GM18868 (cell line): ENCODE data around the gene LYPD6.

Source experiments
- ATAC-seq: cut with Tn5 transposase; IDR thresholded peaks from one replicate; pipeline ENCODE4 v1.9.1; 2021; ENCODE audit warnings: mild to moderate bottlenecking, moderate library complexity; ENCODE audit not compliant: unreplicated experiment

Gene LYPD6

DNA sequence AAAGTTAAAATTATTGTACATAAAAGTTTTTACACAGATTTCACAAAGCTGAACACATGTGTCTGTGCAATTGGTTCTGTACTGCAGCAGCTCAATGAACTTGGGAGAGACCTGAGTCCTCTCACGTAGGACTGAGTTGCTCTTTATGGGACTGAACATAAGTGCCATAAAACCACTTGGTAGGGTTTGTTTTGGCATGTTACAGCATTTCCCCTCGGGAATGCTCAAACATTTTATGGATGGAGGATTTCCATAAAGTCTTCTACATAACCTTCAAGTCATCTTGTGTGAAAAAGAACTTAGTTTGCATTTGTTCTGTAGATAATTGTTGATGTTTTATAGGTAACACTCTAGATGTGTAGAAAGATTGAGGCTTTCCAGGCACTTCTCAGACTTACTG lies 15.9 kb downstream of the LYPD6 start:
- ATAC-seq: no peak

DNA sequence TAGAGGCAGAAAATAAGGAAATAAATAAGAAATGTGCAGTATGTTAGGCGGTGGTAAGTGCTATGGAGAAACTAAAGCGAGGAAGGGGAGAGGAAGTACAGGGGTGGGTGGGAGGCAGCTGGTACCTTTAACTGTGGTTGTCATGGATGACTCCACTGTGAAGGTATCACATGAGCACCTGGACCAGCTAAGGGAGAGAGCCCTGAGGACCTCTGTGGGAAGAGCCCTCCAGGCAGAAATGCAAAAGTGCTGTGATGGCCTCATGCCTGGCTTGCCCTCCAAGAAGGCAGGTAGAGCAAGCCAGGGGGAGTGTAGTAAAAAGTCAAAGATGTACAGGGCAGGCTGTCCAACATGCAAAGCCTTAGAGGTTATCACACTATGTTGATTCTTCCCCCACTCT lies 17.9 kb downstream of the LYPD6 start:
- ATAC-seq: no peak

DNA sequence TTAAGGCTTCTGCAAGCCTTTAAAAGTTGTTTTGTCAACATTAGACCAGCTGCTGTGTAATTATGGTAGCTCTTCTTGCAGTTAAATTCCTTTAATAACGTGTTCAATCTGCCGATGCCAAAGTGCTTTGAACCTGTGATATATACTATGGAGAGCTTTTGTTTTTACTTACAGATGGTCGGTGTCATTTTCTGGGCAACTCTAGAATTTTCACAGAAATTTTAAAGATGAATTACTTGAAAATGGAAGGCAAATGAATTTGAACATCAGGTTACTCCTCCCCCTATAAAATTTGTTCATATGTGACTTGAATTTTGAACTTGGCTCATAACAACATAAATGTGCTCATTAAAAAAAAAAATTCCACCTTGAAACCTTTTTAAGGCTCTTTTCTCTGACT lies 23.0 kb downstream of the LYPD6 start:
- ATAC-seq: no peak

DNA sequence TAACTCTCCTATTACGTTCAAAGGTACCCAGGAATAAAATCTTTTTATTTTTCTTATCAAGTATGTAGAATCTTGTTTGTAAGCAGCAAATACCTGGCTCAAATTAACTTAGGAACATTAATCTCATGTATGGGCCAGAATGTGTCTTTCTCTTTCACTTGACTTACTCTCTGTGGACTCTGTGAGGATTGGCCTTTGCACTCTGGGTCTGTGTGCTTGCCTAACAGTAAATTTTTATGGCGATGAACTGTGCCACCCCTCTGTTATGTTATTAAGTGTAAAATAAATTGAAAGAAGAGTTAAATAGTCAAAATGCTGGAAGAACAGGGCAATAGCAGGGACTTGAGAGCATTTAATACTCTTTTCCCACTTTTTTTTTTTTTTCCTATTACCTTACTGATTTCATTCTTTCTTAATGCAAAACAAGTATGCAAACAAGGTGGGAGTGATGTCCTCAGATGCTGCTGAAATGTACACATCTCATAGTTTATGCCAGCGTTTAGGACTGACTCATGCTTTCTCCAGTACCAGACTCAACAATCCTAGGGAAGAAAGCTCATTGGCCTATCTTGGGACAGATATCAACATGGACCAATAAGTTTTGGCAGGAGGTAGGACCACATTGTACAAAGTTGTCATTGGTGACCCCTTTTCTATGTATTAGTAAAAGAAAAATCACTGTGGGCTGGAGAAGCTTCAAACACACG lies 25.5 kb downstream of the LYPD6 start:
- no peak for ATAC-seq

DNA sequence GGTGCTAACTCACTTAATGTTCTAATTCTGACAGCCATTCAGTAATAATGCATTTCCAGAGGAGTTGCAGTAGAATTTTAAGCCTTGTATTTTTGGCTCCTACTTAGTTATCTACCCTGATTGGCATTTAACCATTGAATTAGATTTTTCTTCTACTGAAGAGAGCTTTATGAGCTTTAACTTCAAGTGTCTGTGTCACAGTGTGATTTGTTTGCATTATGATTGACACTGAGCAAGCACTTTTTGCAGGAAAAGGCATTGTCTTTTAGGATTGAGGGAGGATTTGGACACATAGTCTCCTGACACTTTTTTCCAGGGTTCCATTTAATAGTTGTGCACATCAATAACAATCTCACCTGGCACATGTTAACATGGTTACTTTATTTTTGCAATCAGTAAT lies 26.7 kb downstream of the LYPD6 start:
- ATAC-seq: no peak

DNA sequence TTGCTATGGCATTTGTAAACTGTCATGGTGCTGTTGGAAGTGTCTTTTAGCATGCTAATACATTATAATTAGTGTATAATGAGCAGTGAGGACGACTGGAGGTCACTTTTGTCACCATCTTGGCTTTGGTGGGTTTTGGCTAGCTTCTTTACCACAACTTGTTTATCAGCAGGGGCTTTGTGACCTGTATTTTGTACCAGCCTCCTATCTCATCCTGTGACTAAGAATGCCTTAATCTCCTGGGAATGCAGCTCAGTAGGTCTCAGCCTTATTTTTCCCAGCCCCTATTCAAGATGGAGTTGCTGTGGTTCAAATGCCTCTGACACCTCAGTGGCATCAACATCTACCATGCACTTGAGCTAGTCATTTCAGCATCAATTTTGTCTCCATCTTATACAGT lies 29.7 kb downstream of the LYPD6 start:
- no peak for ATAC-seq

DNA sequence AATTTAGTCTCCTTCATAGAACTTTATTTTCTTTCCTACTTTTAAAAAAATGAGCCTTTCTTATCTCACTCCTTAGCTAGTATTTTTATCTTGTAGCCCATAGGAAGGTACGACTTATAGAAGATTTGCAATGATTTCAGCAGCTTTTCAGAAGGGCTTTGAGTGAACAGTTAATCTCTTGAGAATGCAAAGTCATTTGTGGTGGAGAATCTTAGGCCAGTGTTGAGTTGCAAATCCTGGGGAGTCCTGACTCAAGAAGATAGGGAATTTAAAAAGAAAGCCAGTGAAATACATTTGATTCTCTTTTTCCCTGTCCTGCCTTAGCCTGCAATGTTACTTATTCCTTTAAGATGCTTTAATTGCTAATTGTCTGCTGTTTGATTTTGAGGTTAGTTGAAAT lies 33.6 kb downstream of the LYPD6 start:
- no peak for ATAC-seq

DNA sequence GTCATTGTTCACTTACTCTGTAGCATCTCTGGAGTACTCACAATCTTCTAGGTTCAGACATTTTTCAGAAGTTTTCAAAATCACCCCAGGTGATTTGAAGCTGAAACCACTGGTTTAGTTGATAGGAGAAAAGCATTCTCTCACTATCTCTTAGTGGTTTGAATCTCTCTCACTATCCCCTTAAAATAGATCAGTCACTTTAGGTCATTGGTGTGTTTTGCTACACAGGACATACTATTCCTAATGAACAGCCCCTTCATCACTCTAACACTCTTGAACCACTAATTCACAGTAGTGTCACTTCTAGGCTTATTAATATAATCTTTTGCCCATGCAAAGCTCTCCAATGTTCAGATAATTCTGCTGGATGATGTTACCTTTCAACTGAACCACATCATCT lies 34.5 kb downstream of the LYPD6 start:
- no peak for ATAC-seq

DNA sequence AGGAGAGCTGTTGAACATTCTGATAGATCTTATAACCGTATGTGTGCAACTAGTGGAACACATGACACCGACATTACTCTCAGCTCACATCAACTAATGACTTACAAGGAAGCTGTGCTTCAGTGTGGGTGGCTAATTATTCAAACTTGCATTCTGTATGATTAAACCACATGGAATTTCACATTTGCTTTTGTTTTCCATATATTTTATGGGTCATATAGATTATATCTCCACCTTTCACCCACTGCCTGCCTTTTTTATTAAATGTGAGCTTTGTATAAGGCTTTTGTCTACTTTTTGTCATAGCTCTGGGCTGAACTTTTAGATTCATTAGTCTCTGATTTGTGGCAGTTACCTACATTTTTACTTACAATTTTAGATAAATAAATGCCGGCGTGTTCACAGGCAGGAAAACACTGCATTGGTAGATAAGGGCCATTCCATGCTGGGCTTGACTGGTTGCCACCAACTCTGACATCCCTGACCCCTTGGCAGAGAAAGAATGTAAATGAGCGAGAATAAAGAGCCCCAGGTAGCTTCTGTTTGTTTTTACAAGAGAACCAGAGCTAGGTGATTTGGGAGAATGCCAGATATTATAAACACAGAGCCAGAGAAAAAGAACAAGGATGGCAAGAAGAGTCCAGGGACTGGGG lies 35.7 kb downstream of the LYPD6 start:
- no peak for ATAC-seq

DNA sequence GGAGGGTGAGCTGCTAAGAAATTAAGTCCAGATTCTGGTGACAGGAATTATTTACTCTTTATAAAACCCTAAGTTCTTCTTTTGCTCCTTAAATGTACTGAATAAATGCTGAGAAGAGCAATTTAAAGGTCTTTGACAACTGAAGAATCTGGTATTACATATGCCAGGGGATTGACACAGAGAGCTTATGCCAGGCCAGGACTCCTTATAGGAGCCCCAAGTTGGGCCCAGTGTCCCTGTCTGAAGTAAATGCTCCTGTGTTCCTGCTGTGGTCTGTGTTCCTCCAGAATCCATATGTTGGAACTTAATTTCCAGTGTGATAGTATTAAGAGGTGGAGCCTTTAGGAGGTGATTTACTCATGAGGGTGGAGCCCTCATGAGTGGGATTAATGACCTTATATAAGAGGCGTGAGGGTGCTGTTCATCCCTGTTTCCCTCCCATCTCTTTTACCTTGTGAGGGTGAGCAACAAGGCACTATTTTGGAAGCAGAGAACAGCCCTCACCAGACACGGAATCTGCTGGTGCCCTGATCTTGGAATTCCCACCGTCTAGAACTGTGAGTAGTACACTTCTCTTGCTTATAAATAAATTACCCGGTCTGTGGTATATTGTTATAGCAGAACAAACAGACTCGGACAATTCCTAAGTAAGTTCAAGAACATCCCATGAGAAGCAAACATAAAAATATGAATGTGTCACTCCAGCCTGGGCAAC lies 39.8 kb downstream of the LYPD6 start:
- no peak for ATAC-seq

DNA sequence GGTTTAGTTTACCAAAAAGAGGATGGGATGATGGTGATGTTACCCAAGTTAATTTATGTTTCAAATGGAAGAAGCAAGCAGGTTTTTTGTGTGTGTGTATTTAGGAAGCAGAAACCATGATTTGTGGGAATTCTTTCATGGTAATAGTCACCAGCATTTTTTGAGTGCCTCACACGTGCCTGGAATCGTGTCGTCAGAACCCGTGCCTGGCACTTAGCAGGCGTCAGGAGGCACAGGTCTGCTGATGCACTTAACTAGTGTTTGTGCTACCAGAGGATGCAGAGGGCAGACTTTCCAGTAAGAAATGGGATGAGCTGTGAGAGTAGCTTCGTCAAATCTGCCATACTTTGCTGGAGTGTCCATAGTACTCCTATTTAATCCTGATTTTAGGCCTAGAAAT lies 41.1 kb downstream of the LYPD6 start:
- ATAC-seq: no peak

DNA sequence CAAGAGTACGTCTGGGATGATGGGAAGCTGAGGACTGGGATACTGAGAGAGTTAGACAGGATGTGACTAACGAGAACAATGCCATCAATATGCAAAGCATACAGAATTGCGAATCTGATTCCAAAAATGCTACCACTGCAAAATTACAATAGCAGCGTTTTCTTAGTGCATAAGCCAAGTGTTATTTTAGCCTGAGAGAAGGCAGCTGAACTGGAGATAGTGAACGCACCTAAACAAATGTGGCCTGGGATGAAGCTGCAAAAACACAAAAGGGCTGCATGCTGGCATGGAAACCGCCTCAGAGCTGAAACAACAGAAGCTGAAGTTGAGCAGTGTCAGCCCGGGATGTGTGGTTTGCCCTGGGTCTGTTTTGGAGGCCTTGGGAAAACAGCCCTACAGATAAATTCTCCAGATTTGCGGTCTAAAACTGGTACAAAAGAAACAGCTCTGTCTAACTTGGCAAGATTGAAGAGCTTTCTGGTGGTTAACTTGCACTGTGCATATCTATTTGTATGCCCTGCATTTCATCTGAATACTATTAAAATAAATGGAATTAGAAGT lies 45.5 kb downstream of the LYPD6 start:
- ATAC-seq: no peak

DNA sequence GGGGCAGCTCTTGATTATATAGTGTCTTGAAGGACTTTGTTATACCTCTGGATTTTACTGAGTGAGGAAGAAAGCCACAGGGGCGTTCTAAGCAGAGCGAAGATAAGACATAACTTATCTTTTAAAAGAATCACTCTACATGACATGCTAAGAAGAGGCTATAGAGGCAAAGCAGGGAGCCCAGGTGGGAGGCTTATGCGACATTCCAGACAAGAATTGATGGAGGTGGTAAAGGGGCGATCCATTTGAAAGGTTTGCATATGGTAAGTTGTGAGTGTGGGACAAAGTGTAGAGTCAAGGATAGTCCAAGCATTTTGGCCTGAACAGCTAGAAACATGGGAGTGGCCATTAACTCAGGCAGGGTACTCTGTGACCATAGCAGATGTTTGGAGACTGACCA lies 49.8 kb downstream of the LYPD6 start:
- no peak for ATAC-seq

DNA sequence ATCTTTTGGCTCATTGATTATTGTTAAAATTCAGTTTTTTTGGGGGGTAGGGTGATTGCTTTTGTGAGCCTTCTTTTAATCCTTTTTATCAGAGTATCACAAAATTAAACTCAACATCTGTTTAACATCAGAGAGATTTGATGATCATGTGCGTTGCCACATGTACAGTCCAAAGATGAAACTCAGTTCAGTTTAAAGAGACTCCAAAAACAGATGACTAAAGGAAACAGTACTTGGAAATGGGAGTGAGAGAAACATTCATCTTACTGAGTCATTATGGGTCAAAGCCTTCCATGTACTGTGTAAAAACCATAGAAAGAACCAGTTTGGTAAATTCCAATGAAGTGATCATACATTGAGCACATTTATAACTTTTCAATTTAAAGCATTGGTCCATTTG lies 53.0 kb downstream of the LYPD6 start:
- ATAC-seq: no peak

DNA sequence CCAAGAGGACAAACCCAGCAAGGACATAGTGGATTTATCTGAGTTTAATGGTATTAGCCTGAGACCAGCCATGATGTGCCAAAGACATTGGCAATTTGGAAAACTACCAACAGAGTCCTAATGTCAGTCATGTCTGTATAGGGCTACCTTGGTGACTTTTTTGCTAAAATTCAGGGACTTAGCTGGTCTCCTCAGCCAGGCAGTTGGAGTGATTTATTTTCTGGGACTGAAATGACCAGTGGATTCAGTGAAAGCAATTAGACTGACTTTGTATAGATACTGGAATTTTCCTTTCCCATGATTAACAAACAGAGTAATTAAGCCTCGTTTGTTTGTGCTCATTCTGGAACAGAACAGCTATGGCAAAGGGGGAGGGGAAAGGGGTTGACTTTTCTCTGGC lies 55.0 kb downstream of the LYPD6 start:
- no peak for ATAC-seq

DNA sequence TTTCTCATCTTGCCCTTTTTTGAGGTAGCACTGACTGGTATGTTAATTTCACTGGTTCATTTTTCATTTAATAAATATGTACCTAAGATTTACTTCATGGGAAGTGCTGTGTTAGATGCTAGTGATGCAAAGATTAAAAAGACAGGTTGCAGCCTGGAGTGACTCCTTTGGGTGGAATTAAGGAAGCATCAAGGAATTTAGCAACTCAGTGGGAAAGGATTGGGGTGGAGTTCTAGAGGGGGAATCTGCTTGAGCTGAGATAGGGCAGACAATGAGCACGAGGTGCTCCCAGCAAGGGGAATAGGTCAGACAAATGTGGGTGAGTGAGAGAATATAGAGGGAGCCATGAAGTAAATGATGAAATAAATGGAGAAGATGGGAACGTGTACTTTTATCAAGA lies 57.0 kb downstream of the LYPD6 start:
- ATAC-seq: no peak

DNA sequence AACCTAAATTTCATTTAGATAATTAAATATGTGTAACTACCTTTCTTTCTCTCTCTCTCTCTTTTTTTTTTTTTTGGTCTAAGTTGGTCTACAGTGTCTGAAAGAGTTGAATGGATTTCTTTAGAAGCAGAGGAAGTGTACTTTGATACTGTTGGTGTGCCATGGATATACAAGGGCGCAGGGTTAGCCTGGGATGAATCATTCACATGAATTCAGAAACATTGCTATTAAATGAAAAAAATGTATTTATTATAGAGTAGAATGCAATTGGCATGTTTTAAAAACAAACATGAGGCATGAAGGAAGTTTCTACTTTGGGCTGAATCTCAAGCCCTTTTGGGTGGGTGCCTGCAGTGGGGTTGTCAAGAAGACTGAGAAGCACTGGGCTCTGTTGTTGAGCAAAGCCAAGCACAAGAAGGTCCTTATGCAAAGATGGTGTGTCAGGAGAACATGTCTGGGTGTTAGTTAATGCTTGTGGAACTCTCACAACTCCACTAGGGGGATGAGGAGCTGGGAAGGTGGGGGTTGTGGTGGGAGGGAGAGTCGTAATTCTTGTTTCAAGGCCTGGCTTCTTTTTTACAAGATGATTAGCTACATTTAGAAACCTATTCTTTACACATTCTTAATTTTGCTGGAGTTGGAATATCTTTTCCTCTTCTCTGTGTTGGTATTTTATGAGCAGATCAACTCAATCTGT lies 57.9 kb downstream of the LYPD6 start:
- no peak for ATAC-seq

DNA sequence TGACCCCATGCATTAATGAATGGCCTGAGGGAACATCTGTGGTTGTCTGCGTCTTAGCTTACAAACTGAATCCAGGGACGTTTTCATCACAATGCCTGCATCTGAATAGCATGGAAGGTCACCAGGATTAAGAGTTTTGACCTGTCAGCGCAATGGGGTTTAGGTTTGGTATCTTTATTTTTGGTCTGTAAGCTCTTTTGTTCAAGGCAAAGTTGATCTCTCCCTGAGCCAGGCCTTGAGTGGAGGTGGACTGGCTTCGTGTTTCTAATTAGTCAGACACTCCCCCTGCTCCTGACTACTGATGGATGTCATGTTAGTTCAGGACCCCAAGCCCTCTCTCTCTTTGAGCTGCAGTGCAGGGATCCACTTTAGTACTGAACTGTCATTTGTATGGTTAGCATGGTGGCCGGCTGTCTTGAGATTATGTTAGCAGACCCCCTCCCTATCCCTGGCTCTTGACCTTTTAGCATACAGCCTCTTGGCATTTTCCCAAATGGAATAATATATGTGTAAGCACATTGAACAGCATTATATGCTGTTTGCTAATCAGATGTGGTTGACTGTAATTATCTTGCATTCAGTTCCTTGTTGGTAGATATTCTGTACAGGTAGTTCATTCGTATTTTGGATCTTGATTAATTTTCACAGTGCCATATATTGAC lies 59.2 kb downstream of the LYPD6 start:
- no peak for ATAC-seq

DNA sequence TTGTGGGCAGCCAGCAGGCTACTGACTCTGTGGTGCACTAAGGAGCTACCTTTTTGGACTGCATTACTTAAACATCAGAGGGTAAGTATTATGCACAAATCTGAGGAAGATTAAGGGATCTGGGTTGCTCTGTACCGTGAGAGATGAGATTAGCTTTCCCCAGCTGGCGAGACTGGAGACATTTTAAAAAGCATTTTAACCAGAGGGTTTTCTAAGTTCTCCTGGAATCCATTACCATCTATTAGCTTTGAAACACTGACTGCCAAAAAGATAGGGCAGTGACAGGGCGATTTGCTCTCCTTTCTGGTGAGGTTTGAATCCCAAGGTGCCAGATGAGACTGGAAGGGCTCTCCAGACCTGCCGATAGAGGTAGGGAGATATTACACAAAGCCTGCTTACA lies 63.2 kb downstream of the LYPD6 start:
- no peak for ATAC-seq

DNA sequence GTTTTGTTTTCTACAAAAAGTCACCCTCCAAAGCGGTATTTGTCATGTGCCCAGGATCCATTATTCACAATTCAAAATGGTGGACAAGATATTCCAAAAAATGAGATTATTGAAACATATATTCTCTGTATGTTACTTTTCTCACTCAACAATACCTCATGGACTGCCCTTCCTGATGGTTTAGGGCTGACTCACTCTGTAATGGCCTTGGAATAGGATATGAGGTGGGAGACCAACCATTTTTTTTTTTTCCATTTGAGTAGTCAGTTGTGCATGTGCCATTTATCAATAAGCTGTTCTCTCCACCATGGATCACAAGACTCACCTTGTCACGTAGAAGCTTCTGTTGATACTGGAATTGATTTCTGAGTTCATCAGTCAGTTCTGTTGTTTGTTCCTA lies 64.5 kb downstream of the LYPD6 start:
- ATAC-seq: no peak
